Progenitor cell of endocrine pancreas (in vitro differentiated cells): ENCODE data around the gene ALPL. TPM values are rescaled to one million over a fixed set of nuclear protein-coding genes. Genes with fewer than 3 reads are reported as not detected.
A peak's percentile ranks its signal among the peaks of the same experiment; 100 is the strongest.

Experiments used
- DNase-seq: peaks from one replicate; pipeline ENCODE4 v3.0.0; 2021; ENCODE audit warnings: low spot score; ENCODE audit not compliant: unreplicated experiment
- H3K27ac Mint-ChIP-seq: 2 replicates; pipeline ENCODE4 v1.8.0; 2021; ENCODE audit warnings: mild to moderate bottlenecking, moderate library complexity, mixed read lengths
- H3K27me3 Mint-ChIP-seq: 2 replicates; pipeline ENCODE4 v1.8.0; 2021; ENCODE audit warnings: mixed read lengths
- H3K36me3 Mint-ChIP-seq: 2 replicates; pipeline ENCODE4 v1.8.0; 2022; ENCODE audit warnings: mixed read lengths; ENCODE audit not compliant: insufficient read depth
- H3K4me1 Mint-ChIP-seq: 2 replicates; pipeline ENCODE4 v1.8.0; 2021; ENCODE audit warnings: low read depth, mixed read lengths
- H3K4me3 Mint-ChIP-seq: 2 replicates; pipeline ENCODE4 v1.8.0; 2021; ENCODE audit warnings: low read depth, mild to moderate bottlenecking, moderate library complexity, mixed read lengths
- H3K9me3 Mint-ChIP-seq: 2 replicates; pipeline ENCODE4 v1.8.0; 2021; ENCODE audit warnings: low read depth, mixed read lengths
- CTCF ChIP-seq: fragments of 200-600 bp; sonication (generic); IDR thresholded peaks from one replicate; pipeline ENCODE4 v1.5.0; 2021; ENCODE audit warnings: antibody characterized with exemption, mild to moderate bottlenecking; ENCODE audit not compliant: unreplicated experiment
- total RNA-seq: library from RNA; stranded (reverse); gene quantifications from 2 replicates; pipeline ENCODE4 v1.2.1, GENCODE V29; 2021

ALPL gene
- total RNA-seq, 1 donor from 2014 or later = 18.8 TPM

GRCh38 chr1:21619375-21619947, 110.2 kb downstream of the ALPL start:
- Mint-ChIP-seq H3K27ac (no peak overlapping the region), H3K4me1 (peaks cover 23% of the 10 kb centered on the region), H3K27me3 (peaks cover 20% of the 10 kb centered on the region), H3K36me3 (no peaks in the 10 kb centered on the region), H3K9me3 (no peaks in the 10 kb centered on the region), H3K4me3 (no peak overlapping the region)
- no peak for DNase-seq
- no peak for TF ChIP-seq CTCF

GRCh38 chr1:21620011-21620410, 110.8 kb downstream of the ALPL start:
- H3K36me3 Mint-ChIP-seq = no peaks in the 10 kb centered on the region
- H3K4me1 Mint-ChIP-seq = peaks cover 23% of the 10 kb centered on the region
- H3K9me3 Mint-ChIP-seq = no peaks in the 10 kb centered on the region
- peaks cover 20% of the 10 kb centered on the region for H3K27me3 Mint-ChIP-seq
- no peak for DNase-seq
- H3K27ac Mint-ChIP-seq = no peak overlapping the region
- H3K4me3 Mint-ChIP-seq = no peak overlapping the region
- TF ChIP-seq CTCF = no peak

GRCh38 chr1:21620496-21620895, 111.3 kb downstream of the ALPL start:
- DNase-seq = no peak
- Mint-ChIP-seq H3K36me3 (no peaks in the 10 kb centered on the region), H3K4me1 (peaks cover 23% of the 10 kb centered on the region), H3K27ac (no peak overlapping the region), H3K9me3 (no peaks in the 10 kb centered on the region), H3K27me3 (peaks cover 20% of the 10 kb centered on the region), H3K4me3 (no peak overlapping the region)
- TF ChIP-seq CTCF = no peak

GRCh38 chr1:21621051-21621450, 111.8 kb downstream of the ALPL start:
- TF ChIP-seq CTCF = no peak
- no peak for DNase-seq
- peaks cover 19% of the 10 kb centered on the region for H3K27me3 Mint-ChIP-seq
- H3K36me3 Mint-ChIP-seq = no peaks in the 10 kb centered on the region
- no peaks in the 10 kb centered on the region for H3K9me3 Mint-ChIP-seq
- no peak overlapping the region for H3K27ac Mint-ChIP-seq
- peak overlapping the region; percentile 69 for H3K4me3 Mint-ChIP-seq
- H3K4me1 Mint-ChIP-seq = peaks cover 23% of the 10 kb centered on the region

- peaks cover 23% of the 10 kb centered on the region for H3K4me1 Mint-ChIP-seq
- H3K27ac Mint-ChIP-seq = no peak overlapping the region
- H3K27me3 Mint-ChIP-seq = peaks cover 19% of the 10 kb centered on the region
- H3K4me3 Mint-ChIP-seq = peak overlapping the region; percentile 69
- no peak for TF ChIP-seq CTCF
- no peaks in the 10 kb centered on the region for H3K9me3 Mint-ChIP-seq
- no peaks in the 10 kb centered on the region for H3K36me3 Mint-ChIP-seq
- no peak for DNase-seq
Measured at GRCh38 chr1:21621761-21622436, 112.7 kb downstream of the ALPL start.
